Measurements from ENCODE around the gene SMAD9. TPM values are rescaled to one million over a fixed set of nuclear protein-coding genes. Genes with fewer than 3 reads are reported as not detected.

Gene SMAD9
- total and polyA plus RNA-seq, 2 of the 4 experiments (the other 2 are of a cell fraction) = 3.2 to 4.8 TPM

GRCh38 chr13:36924001-36924400, 4.0 kb upstream of the SMAD9 start:
- no peaks in the 10 kb centered on the region; the same call in 1 of the 2 replicates for H4K20me1 ChIP-seq (ENCODE audit: insufficient read depth, low read length)
- CTCF ChIA-PET = no interaction called here
- H3K4me2 ChIP-seq (ENCODE audit: low read depth, low read length) = no peak overlapping the region
- H3K4ac ChIP-seq (ENCODE audit: low read depth, low read length) = no peak overlapping the region
- no peak overlapping the region for H3K27ac ChIP-seq (ENCODE audit: insufficient read depth, low read length)
- no peaks in the 10 kb centered on the region for H3K36me3 ChIP-seq (ENCODE audit: control insufficient read depth, insufficient read depth, low read length)
- H4K91ac ChIP-seq (ENCODE audit: insufficient read depth, low read depth, low read length) = no peak overlapping the region
- no peak overlapping the region for H2BK20ac ChIP-seq (ENCODE audit: low read depth, low read length)
- H3K79me1 ChIP-seq (ENCODE audit: low read depth in 1 of 2, low read length in 2 of 2) = peaks cover 0 to 4% of the 10 kb centered on the region in 2 experiments; a peak in 2 of 4 replicates
- H3K4me1 ChIP-seq (ENCODE audit: control insufficient read depth, insufficient read depth, low read length) = peaks cover 3% of the 10 kb centered on the region
- in situ Hi-C loops (cut with MboI; ENCODE audit: low sequenced_read_pairs) (no loop called here), intact Hi-C loops (cut with micrococcal nuclease) (no loop called here), dilution Hi-C loops (cut with HindIII; ENCODE audit: low sequenced_read_pairs, unreplicated experiment) (no loop called here)
- H2BK120ac ChIP-seq (ENCODE audit: low read depth, low read length) = no peak overlapping the region
- no peak overlapping the region for H3K56ac ChIP-seq (ENCODE audit: extremely low read depth, insufficient read depth, low read length)
- TF ChIP-seq BHLHE40 (IDR thresholded peaks at IDR 0.05; ENCODE audit: low read depth, low read length) (no peak), MXI1 (IDR thresholded peaks at IDR 0.05; ENCODE audit: borderline replicate concordance, low read depth, low read length) (no peak), RFX5 (IDR thresholded peaks at IDR 0.05; ENCODE audit: low read depth, low read length) (no peak), FOS (IDR thresholded peaks at IDR 0.05; ENCODE audit: low read depth, low read length) (no peak), CTCF (conservative IDR thresholded peaks at IDR 0.05; ENCODE audit: low read depth, low read length) (no peak), CEBPB (IDR thresholded peaks at IDR 0.05; ENCODE audit: low read depth, low read length) (no peak), SMC3 (IDR thresholded peaks at IDR 0.05; ENCODE audit: low read depth, low read length) (no peak), MAZ (IDR thresholded peaks at IDR 0.05; ENCODE audit: borderline replicate concordance, low read depth, low read length) (no peak), ELK1 (IDR thresholded peaks at IDR 0.05; ENCODE audit: borderline replicate concordance, low read depth, low read length) (no peak), MAFK (IDR thresholded peaks at IDR 0.05; ENCODE audit: low read depth, low read length) (no peak), CHD1 (IDR thresholded peaks at IDR 0.05; ENCODE audit: low read depth, low read length) (no peak), NFE2L2 (IDR thresholded peaks at IDR 0.05; ENCODE audit: low read depth, low read length) (no peak), USF2 (IDR thresholded peaks at IDR 0.05; ENCODE audit: low read depth, low read length) (no peak), RAD21 (IDR thresholded peaks at IDR 0.05; ENCODE audit: low read length) (no peak), RCOR1 (IDR thresholded peaks at IDR 0.05; ENCODE audit: insufficient replicate concordance, low read length) (no peak), POLR2A (IDR thresholded peaks at IDR 0.05; ENCODE audit: low read depth, low read length) (no peak)
- ATAC-seq (ENCODE audit: low read depth) (no peak), DNase-seq (no peak)
- no peak overlapping the region for H3K23ac ChIP-seq (ENCODE audit: low read depth, low read length)
- no CpG with 5 or more reads among the region's 3 CpGs for WGBS, 2 experiments (ENCODE audit: extremely low coverage in 2 of 2, insufficient read length in 1 of 2)
- H2AK5ac ChIP-seq (ENCODE audit: low read depth, low read length) = no peak overlapping the region
- H2AK9ac ChIP-seq (replicated peaks; ENCODE audit: low read depth, low read length, poor library complexity) = no peak overlapping the region
- no peak overlapping the region for H2BK15ac ChIP-seq (ENCODE audit: low read depth, low read length)
- no peaks in the 10 kb centered on the region for H3K9me3 ChIP-seq (ENCODE audit: control insufficient read depth, insufficient read depth, low read length)
- no peak overlapping the region for H2AFZ ChIP-seq (replicated peaks; ENCODE audit: low read length, poor library complexity)
- no peak overlapping the region for H3K4me3 ChIP-seq (ENCODE audit: insufficient read depth, low read depth, low read length)
- H2BK5ac ChIP-seq (ENCODE audit: low read depth, low read length, poor library complexity, severe bottlenecking) = no peak overlapping the region
- no peaks in the 10 kb centered on the region for H3K27me3 ChIP-seq (ENCODE audit: control insufficient read depth, insufficient read depth, low read length)
- POLR2A ChIA-PET (ENCODE audit: unreplicated experiment) = no interaction called here
- H3K14ac ChIP-seq (replicated peaks; ENCODE audit: low read depth, low read length) = no peak overlapping the region
- H4K5ac ChIP-seq (ENCODE audit: low read depth, low read length) = no peak overlapping the region
- H3K9ac ChIP-seq (ENCODE audit: low read depth, low read length) = no peak overlapping the region
- peaks cover 3% of the 10 kb centered on the region; the same call in 1 of the 2 replicates for H3K9me1 ChIP-seq (ENCODE audit: insufficient read depth, low read length)
- H3K18ac ChIP-seq (ENCODE audit: low read depth, low read length) = no peak overlapping the region
- BruUV-seq (replicated peaks) = no TSS peak
- no peak overlapping the region for H4K8ac ChIP-seq (ENCODE audit: low read depth in 2 of 2, low read length in 2 of 2)
